Panc1 (cell line): ENCODE results near the gene EFNB1.

ENCODE experiments used
- POLR2AphosphoS5 ChIP-seq: IDR thresholded peaks from 2 replicates; pipeline ENCODE4 v1.6.1; 2012; ENCODE audit warnings: mild to moderate bottlenecking, low read depth, low read length, moderate library complexity
- TF ChIP-seq, protein P1 (sequence below): fragments of 450-650 bp; IDR thresholded peaks from 2 replicates; pipeline ENCODE4 v1.5.1; 2017; ENCODE audit warnings: mild to moderate bottlenecking

DNA sequence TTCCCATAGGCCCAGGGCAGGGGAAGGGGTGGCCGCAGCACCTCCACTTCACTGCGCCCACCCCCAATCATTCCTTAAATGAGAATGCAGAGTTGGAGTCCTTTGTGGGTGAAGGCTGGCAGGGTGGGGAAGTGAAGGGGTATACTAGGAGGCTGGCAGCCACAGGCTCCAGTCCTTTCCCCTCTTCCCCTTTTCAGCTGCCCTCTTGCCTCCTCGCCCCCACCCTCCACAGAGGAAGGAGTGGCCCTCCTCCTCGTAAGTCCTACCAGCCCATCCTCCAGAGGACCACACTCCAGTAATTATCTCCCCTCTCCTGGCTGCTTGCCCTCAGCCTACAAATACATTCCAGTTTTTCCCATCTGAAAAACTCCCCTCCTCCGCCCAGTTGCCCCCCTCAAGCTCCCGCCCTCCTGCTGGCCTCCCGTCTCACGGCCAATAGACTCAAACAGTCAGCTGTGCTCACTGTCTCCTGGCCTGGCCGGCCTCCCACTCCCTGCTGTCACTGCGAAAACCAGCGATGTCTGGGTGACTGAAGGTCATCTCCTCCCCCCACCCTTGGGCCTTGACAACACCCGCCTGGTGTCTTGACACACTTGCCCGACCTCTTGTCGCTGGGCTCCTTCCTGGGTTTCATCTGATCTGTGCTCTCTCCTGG, 38.8 kb downstream of the EFNB1 start:
- TF ChIP-seq, protein P1, sequence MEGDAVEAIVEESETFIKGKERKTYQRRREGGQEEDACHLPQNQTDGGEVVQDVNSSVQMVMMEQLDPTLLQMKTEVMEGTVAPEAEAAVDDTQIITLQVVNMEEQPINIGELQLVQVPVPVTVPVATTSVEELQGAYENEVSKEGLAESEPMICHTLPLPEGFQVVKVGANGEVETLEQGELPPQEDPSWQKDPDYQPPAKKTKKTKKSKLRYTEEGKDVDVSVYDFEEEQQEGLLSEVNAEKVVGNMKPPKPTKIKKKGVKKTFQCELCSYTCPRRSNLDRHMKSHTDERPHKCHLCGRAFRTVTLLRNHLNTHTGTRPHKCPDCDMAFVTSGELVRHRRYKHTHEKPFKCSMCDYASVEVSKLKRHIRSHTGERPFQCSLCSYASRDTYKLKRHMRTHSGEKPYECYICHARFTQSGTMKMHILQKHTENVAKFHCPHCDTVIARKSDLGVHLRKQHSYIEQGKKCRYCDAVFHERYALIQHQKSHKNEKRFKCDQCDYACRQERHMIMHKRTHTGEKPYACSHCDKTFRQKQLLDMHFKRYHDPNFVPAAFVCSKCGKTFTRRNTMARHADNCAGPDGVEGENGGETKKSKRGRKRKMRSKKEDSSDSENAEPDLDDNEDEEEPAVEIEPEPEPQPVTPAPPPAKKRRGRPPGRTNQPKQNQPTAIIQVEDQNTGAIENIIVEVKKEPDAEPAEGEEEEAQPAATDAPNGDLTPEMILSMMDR: no peak
- no peak for TF ChIP-seq POLR2AphosphoS5
